K562 (cell line): ENCODE results near the gene ABI2. TPM values are rescaled to one million over a fixed set of nuclear protein-coding genes. Genes with fewer than 3 reads are reported as not detected.
A peak's percentile ranks its signal among the peaks of the same experiment; 100 is the strongest.

Source experiments
- CHD7 ChIP-seq: fragments of 200-600 bp; sonication (generic); IDR thresholded peaks from one replicate; pipeline ENCODE4 v1.6.1; 2012; ENCODE audit warnings: mild to moderate bottlenecking, low read depth, low read length, inconsistent platforms
- YY1 ChIP-seq, 3 experiments: IDR thresholded peaks; 2 replicates each; pipeline ENCODE4 v1.6.1; 2011; ENCODE audit warnings: low read length in 2 of 3, mild to moderate bottlenecking in 2 of 3, moderate library complexity in 2 of 3, borderline replicate concordance in 1 of 3, control low read depth in 1 of 3, low read depth in 1 of 3; ENCODE audit not compliant: insufficient read depth in 3 of 3, insufficient replicate concordance in 2 of 3, control insufficient read depth in 1 of 3, insufficient read length in 1 of 3; ENCODE audit errors: extremely low read depth in 1 of 3
- polyA plus RNA-seq, 8 experiments: library from polyadenylated mRNA; depleted of rRNA in 4 of 8; stranded (reverse) in 5 of 8; unstranded in 3 of 8; fragments of >200 nt; fragmentation: Nextera tagmentation in 2 of 8; fragmentation: Illumina TruSeq in 1 of 8; extraction: Ambion mirVana in 2 of 8; extraction: Trizol in 1 of 8; gene quantifications; 2 replicates each; pipeline versions ENCODE4 v1.2.1 to v1.2.3, GENCODE V29; 2011 to 2014; ENCODE audit warnings: inconsistent platforms in 1 of 8, missing spikeins in 1 of 8
- total RNA-seq, 7 experiments: library from RNA; depleted of rRNA in 6 of 7; stranded (reverse); fragments of >200 nt in 6 of 7; fragmentation: Illumina TruSeq in 2 of 7; extraction: Trizol in 2 of 7; gene quantifications; 2 replicates each; pipeline versions ENCODE4 v1.2.1 to v1.2.3, GENCODE V29; 2011 to 2021; ENCODE audit warnings: low replicate concordance in 1 of 7

The ABI2 gene
- total and polyA plus RNA-seq, 9 of the 15 experiments (the other 6 are each of a cell fraction or from before 2014, with no cell fraction given): 5.3 to 24.3 (median 12.2) TPM

- TF ChIP-seq CHD7 (no peak), YY1 (IDR thresholded peaks at IDR 0.05; ENCODE audit: borderline replicate concordance in 1 of 3, control insufficient read depth in 1 of 3, extremely low read depth in 1 of 3, insufficient read depth in 3 of 3, insufficient read length in 1 of 3, insufficient replicate concordance in 2 of 3, low read depth in 1 of 3, low read length in 2 of 3) (peak in 1 of 3 experiments; percentile 30)
- TF ChIP-seq, all 486 proteins: peak for 18
Measured at GRCh38 chr2:203328760-203329540, 756 bp downstream of the ABI2 start (continued).
